ENCODE measurements around the gene ARGLU1.

Gene ARGLU1

DNA sequence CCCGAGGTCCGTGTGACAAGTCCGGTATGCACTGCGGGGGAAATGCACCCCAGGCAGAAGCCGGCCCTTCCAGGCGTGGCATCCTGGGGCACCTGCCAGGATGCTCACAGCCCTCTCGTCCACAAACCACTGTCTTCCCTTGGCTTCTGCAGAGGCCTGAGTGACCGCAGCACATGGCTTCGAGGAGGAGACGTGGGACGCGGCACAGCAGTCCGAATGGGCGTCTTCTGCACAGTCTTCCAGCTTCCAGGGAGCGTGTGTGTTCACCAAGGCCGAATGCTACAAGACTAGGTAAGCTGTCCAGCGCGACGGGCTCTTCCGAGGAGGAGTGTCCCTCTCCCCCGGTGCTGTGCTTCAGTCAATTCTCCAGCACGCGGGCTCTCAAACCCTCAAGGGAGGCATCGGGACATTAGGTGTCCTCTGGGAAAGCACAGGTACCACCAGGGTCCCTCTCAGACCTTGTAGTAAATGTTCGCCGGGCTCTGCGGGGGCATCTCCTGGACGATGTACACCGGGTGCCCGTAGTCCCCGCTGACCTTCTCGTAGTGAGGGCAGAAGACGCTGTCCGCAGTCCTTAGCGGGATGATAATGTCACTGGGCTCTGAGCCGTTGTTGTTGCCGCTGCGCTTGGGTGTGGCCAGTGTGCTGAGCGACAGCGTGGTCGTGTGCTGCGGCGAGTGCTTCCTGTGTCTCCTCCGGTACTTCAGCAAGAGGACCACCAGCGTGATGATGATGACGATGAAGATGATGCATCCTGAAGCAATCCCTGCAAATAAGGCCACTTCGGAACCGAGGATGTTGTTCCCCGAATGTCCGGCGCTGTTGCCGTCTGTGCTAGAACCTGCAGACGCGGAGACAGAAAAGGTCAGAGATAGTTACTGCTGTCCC lies 75.1 kb downstream of the ARGLU1 start:
- no peak for TF ChIP-seq CTCF (IDR thresholded peaks at IDR 0.05)

- TF ChIP-seq CTCF (IDR thresholded peaks at IDR 0.05): no peak
Measured at GRCh38 chr13:106491928-106492587, 75.9 kb downstream of the ARGLU1 start.

All from LNCAP (cell line).